RPMI8226 (cell line): ENCODE measurements around the gene ARL4A.
"Not testable (repeated sequence)": the region's sequence is repeated elsewhere in the genome, so short reads cannot be mapped to it uniquely, and the experiment has no call there.

Experiments
- DNase-seq: peaks from one replicate; pipeline ENCODE4 v3.0.0-alpha.2; 2015

ARL4A gene

DNA sequence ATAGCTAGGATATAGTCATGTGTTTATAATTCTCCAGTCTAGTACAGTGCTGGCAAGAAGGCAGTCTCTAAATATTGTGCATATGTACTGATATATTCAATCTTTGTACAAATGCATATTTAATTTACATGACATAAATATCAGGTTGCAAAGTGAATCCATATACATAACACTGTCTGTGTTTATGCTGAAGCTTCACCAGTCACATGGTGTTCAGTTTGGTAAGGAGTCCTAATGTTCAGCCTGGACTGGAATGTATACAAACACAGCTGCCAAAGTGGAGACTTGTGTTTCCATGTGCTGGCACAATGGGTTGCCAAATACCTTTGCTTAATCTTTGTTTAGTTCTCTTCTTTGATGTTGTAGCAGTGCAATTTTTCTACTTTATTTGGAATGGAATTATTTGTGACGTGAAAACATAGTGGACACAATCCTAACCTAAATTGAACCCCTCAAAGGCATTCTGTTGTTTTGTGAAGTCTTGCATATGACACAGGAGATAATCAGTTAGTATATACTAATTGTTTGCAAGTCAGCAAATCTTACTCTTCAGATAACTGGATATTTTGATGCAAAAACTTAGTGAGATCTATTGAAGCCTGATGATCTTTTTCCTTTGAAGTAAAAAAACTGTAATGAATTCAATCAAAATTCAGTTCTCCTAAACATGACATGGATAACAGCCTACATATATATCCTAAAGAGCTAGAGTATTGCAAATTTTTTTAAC, 17.3 kb upstream of the ARL4A start:
- no peak for DNase-seq

DNA sequence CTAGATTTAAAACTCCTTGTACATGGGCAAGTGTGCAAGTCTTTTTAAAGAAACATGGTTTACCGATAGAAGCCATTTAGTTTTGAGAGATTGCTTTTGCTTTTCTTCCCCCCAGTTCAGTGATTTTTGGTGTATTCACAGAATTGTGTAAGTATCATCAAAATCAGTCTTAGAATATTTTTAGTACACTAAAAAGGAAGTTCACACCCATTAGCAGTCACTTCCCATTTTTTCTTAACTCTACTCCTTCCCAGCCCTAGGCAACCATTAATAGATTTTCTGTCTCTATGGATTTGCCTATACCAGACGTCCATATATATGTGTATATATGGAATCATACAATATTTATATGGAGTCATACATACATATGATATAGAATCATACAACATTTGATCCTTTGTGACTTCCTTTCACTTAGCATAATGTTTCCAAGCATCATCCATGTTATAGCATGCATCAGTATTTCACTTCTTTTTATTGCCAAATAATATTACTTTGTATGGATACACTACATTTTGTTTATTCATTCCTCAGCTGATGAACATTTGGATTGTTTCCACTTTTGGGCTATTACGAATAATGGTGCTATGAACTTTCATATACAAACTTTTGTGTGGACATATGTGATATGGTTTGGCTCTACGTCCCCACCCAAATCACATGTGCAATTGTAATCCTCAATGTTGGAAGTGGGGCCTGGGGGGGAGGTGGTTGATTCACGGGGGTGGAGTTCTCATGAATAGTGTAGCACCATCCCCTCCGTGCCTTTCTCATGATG, 16.5 kb upstream of the ARL4A start:
- no peak for DNase-seq

DNA sequence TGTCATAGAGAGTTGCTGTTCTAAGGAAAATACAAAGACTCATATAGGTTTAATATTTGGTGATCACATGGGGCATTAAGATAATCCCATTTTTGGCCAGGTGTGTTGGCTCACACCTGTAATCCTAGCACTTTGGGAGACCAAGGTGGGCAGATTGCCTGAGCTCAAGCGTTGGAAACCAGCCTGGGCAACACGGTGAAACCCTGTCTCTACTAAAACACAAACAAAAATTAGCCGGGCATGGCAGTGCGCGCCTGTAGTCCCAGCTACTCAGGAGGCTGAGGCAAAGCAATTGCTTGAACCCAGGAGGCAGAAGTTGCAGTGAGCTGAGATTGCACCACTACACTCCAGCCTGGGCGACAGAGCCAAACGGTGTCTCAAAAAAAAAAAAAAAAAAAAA, 14.0 kb upstream of the ARL4A start:
- DNase-seq: not testable (repeated sequence)

DNA sequence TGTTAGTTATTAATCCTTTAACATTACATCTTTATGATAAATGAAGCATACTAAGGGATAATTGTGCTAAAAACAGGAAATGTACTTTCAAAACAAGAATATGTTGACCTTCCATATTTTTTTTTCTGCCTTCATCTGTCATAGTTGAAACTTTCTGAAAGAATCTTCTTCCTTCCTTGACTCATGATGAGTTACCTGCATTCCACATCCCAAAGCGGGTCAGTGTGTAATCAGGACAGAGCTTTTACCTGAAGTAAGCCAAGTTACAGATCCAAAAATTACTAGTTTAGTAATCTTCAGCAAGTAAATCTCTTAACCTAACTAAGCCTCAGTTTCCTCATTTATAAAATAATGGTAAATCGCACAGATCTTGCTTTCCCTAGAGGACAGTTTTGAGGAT, 13.4 kb upstream of the ARL4A start:
- no peak for DNase-seq

DNA sequence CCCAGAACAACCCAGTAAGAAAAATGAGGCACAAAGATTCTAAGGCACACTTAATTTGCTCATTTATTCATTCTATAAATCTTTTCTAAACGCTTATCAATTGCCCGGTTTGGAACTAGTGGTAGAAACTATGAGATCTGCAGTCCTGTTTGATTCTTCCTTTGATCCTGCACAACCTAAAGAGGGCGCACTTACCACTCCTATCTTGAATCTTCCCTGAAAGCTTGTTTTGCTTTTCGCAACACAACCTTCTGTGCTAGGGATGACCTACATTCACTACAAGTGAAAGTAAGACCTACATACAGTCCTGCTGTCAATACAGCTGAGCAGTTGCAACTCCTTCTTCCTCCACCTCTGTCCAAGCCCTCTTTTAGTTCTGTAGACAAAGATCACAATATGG, 12.6 kb upstream of the ARL4A start:
- peak; percentile 73 for DNase-seq

DNA sequence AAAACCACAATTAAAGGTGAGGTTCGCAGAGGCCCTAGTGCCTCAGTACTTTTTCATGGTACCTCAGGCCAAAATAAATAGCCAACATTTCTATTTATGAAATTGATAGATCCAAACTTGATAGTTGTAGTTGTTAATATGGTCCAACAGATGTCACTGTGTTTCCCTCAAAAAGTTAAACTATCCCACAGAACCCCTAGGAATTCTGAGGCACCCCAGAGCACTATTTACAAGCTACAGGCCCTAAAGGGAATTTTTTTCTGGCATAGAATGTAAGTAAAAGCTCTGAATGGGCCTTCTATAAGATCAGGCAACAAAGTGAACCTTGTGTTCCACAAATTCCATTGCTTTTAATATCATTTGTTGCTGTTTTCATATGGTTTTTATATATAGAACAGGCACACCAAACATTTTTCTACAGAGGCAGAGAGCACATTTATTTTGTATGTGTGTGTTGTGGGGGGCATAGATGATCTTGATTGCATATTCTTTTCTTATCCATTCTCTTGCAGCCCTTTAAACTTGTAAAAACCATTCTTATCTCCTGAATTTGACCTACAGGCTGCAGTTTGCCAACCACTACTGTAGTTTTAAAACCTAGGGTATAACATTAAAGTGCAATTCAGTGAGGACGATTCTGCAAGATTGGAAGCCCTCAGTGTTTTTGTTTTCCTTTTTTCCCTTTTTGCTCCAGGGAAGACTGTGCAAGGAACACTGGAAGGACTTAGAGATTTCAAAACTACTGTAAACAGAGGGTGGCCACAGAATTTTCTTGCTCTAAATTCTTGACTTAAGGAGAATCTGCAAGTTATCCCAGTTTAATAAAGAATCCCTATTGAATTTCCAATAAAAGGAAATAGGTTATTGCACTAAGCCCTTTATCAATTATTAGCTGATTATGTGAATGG, 3.5 kb upstream of the ARL4A start:
- DNase-seq: no peak

DNA sequence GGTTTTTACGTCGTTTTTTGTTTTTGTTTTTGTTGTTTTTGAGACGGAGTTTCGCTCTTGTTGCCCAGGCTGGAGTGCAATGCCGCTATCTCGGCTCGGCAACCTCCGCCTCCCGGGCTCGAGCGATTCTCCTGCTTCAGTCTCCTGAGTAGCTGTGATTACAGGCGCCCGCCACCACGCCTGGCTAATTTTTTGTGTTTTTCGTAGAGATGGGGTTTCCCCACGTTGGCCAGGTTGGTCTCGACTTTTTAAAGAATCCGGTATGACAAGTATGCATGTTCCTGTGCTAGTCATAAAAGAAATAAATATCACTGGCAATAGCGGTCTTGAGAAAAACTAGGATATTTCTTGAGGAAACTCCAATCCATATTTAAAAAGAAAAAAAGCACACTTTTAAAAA, 2.7 kb upstream of the ARL4A start:
- no peak for DNase-seq

DNA sequence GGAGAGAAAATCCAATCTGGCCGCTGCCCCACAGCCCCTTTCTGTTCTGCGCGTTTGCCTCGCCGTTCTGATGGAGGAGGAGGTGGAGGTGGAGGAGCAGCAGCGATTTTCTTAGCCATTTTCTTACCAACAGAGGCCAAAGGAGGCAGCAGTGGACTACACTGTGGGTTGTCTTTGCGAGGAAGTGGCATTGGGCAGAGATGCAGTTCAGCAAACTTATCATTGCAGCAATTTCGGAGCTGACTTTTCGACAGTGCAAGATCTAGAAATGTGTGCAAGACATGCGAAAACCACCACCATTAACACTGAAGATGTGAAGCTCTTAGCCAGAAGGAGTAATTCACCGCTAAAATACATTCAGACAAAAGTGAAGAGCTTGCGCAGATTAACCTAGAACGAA, 1.9 kb upstream of the ARL4A start:
- DNase-seq: no peak

DNA sequence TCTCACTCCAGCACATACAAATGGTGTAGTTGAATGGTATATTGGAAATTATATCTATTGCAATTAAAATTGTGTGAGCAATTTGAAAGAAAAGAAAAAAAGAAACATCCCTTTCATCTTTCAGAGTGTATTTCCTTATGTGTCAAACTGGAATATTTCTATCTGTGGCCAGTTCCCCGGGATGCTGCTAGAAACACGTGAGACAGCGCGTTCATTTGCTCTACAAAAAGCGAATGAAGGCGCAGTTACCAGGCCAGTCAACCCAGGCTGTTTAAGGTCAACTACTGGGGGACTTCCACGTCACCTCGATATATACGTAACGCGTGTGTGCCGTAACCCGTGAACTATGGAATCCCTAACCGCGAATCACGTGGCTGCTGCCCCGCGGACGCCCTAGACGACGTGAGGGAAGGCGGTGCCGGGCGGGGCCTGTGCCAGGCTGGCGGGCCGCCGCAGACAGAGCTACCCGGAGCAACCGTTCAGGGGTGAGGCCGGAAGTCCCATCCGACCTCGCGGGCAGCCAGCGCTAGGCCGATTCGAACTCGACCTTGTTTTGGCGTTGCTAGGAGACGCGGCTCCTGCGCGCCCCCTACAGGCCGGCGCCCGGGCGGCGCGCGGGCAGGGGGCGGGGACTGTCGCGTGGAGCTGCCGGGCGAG, 1.1 kb upstream of the ARL4A start:
- peak; percentile 94 for DNase-seq

DNA sequence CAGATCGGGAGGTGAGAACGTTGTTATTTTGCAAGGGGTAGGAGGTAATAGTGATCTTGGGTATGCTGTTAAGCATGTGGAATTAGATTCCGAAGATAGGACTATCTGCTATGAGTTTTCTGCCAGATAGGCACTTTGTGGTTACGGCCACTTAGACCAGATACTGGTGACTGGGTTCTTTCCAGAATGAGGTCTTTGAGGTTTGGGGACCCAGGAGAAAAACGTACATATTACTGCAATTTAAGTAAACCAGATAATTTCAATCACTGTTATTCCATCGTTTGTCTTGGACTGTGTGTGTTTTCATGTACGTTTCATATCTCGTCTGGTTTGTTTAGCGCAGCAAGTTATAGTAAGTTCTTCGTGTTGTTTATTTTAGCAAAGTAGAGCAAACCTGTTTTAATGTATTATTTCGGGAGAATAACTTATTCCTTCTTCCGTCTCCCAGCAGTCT, 312 bp downstream of the ARL4A start:
- no peak for DNase-seq

DNA sequence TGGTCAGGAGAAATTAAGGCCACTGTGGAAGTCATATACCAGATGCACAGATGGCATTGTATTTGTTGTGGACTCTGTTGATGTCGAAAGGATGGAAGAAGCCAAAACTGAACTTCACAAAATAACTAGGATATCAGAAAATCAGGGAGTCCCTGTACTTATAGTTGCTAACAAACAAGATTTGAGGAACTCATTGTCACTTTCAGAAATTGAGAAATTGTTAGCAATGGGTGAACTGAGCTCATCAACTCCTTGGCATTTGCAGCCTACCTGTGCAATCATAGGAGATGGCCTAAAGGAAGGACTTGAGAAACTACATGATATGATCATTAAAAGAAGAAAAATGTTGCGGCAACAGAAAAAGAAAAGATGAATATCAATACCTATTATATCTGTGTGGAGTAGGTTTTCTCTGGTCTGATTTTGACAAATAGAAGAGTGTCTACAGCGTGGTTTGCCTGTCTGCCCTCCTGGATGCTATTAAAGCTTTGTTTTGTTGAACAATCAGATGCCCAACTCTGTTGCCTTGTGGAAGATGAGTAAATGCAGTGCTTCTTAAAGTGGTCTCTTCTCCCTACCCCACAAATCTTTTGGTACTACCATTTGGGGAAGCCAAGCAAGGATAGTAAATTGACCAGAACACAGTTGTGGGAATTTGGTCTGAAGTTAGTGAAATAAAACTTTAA, 1.2 kb downstream of the ARL4A start:
- not testable (repeated sequence) for DNase-seq

DNA sequence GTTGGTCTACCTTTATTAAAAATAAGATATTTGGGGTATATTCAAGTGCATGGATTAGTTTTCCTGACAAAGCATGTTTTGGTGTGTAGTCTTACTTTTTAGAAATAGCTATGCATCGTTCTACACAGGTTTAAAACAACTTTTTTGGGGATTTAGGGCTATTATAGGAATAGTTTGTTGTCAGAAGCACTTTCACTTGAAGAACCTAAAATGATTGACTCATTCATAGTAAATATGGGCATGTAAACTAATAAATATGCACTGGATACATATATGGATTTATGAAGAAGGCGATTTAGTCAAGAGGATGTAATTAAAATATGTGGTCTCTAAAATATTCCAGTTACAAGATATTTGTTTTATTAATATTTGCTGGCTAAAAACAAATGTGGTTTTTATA, 2.0 kb downstream of the ARL4A start:
- no peak for DNase-seq

DNA sequence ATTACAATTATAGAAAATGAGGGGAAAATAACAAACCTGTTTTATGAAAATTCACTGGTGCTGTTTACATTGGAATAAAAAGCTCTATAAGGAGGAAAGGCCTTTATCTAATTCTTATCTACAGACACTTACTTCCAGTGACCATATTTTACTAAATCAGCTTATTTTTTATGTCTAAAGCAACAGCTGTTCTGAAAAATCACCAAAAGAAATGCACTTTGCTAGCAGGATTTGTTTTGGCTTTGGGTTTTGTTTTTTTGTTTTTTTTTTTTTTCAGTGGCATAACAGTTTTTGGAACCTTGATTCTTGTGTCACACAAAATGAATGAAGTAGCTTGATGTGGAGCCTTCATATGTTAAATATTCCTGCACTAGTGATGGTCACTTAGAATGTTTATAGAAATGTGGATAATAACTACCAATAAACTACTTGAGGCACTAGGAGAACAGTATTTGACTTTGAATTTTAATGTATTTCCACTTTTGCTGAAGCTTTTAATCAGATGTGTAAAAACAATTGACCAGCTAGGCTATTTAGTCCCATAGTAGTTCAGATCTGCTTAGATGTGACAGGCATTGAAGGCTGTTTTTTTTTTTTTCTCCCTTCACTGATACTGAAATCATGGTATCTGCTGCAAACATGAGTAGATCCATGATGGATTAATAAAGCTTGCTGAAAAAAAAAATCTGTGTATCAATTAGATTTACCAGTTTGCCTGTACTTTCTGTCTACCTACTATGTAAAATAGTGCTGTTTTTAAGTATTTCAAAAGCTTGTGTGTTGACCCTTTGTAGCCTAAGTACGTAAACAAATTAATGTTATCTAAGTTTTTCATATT, 2.8 kb downstream of the ARL4A start:
- no peak for DNase-seq

DNA sequence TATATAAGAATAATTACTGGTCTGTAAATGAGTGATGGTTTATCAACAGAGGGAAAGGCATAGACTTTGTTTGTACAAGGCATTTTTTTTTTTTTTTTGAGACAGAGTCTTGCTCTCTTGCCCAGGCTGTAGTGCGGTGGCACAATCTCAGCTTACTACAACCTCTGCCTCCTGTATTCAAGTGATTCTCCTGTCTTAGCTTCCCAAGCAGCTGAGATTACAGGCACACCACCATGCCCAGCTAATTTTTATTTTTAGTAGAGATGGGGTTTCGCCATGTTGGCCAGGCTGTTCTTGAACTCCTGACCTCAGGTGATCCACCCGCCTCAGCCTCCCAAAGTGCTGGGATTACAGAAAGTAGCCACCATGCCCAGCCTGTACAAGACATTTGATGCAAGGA, 4.0 kb downstream of the ARL4A start:
- DNase-seq: not testable (repeated sequence)

DNA sequence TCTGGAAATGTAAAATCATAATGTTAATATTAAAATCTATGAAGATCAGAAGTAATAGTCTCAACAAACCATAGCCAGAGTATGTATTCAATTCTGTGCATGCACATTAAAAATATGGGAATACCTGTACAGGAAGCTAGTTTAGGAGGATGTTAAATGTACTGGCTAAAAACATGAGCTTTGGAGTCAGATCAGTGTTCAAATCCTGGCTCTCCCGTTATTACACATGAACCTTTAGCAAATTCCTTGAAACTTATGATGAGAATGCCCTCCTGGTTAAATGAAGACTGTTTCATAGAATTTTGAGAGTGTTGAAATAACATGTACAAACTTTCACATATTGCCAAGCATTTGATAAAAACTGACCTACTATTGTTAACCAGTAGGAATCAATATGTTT, 4.6 kb downstream of the ARL4A start:
- DNase-seq: no peak

DNA sequence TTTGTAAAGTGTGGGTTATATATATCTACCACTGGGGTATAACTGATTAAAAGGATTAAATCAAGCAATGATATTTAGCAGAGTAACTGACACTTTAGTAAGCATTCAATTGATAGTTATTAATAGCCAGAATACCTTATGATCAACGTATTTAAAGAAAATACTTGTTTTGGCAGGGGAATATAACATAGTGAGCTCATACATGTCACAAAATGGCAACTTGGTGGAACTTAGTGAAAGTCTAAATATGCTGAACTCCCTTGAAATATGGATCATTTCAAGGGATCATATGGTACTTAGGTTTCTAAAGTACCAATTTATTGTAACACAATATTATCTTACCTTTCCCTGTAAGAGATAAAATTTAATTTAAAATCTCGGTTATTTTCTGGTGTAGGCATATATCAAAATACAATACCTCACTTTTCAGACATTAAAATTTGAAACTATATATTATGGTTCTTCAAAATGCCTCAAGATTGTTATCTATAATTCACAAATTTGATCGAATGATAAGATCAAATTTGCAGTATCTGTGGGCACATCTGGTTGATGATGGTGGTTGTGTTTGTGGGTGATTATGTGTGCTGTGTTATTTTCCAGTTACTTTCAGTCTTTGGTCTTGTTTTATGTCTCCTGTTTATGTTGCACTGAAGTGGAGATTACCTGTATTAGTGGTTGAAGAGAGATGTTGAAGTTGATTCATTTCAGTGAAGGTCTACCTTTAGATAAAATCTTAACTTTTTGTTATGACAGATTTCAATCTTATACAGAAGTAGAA, 5.2 kb downstream of the ARL4A start:
- no peak for DNase-seq

DNA sequence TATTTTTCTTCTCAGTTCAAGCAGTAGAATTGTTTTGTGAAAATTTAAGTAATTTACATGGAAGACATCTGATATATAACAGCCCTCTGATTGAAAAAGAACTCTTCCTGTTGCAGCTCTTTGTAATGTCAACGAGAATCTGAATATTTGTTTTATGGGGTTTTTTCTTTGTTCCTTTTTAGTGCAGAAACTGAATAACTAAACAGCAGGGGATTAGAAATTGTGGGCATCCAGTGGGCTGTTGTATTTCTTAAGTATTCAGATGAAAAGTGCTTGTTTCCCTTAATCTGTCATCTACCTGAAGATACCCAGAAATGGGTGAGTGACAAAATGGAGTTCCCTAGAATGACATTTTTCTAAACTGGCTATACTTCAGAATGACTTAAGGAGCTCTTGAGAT, 7.4 kb downstream of the ARL4A start:
- no peak for DNase-seq

DNA sequence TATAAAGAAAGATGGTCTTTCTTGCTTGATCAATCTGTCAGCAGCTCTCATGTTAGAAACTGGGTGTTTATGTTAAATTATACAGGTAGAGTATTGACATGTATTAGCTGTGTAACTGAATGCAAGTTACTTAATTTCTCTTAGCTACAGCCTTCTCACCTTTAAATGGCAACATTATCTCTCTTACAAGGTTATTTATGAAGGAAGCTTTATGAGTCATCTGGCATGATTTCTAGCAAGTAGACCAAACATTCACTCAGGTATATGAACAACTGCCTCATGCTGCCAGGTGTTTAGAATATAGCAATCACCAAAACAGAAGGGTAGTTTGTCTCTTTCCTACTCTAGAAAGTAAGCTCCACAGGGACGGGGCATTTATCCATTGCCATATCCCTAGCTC, 8.5 kb downstream of the ARL4A start:
- DNase-seq: no peak

DNA sequence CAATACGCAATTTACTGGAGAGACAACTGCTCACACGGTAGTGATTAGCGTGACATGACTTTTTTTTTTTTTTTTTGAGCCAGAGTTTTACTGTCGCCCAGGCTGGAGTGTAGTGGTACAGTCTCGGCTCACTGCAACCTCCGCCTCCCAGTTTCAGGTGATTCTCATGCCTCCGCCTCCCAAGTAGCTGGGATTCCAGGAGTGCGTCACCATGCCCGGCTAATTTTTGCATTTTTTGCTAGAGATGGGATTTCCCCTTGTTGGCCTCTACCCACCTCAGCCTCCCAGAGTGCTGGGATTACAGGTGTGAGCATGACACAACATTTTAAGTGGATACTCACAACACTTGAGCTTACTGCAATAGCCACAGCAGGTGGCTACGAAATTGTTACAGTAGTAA, 11.9 kb downstream of the ARL4A start:
- no peak for DNase-seq

DNA sequence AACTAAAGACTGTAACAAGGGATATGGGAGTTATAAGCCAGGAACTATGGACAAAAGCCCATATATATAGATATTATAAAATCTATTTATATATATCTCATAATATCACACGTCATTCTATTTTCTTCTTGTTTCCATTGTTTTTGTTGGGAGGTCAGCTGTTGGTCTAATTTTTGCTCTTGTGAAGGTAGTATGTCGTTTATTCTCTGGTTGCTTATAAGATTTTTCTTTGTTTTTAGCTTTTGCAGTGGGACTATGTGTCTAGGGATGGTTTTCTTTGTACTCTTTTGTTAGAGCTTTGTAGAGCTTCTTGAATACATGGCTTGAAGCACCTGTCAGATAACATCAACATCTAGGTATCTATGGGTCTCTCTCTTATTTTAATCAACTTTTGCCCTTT, 14.0 kb downstream of the ARL4A start:
- no peak for DNase-seq

DNA sequence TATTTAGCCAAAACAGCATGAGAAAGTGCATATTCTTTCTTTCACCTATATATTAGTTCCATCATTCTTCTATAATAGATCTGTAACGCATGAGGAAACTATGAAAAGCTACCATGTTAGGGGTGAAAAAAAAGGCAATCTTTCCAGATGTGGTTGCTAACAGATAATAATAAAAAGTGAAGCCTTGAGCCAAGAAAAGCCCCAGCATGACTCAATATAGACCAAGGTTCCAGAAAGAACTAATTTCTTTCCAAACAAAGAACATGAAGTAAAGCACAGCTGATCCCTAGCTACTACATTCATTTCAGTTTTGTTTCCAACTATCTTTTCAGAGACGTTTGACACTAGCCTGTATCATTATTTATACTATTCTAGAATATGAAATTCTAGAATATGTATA, 16.4 kb downstream of the ARL4A start:
- no peak for DNase-seq
